ENCODE results near the gene TOMM34. TPM values are rescaled to one million over a fixed set of nuclear protein-coding genes. Genes with fewer than 3 reads are reported as not detected.

The TOMM34 gene
- total and polyA plus RNA-seq, 9 of the 15 experiments (the other 6 are each of a cell fraction or from before 2014, with no cell fraction given): 18.1 to 69.4 (median 41.7) TPM

- BruUV-seq (replicated peaks): TSS peak; percentile 92
- 4% methylated on average over 5 of the region's 5 CpGs for WGBS (ENCODE audit: insufficient coverage, low coverage, missing lambda C conversion rate)
- peaks cover 50% of the 10 kb centered on the region for H3K79me2 ChIP-seq (ENCODE audit: control insufficient read depth, insufficient read depth, low read length)
- peaks cover 24 to 60% of the 10 kb centered on the region in 2 experiments for H3K4me1 ChIP-seq (replicated peaks in 1 of 2; ENCODE audit: control insufficient read depth in 2 of 2, insufficient read depth in 2 of 2, low read length in 2 of 2)
- FAIRE-seq (no peak), ATAC-seq (no peak), DNase-seq (ENCODE audit: extremely low read depth in 1 of 4, low spot score in 3 of 4) (no peak)
- H3K27ac ChIP-seq (ENCODE audit: extremely low read depth, low read depth, low read length): peak overlapping the region; percentile 92
- H3K36me3 ChIP-seq (ENCODE audit: control insufficient read depth, insufficient read depth, low read length): no peaks in the 10 kb centered on the region
- peaks cover 7% of the 10 kb centered on the region; the same call in 1 of the 2 replicates for H4K20me1 ChIP-seq (replicated peaks; ENCODE audit: control insufficient read depth, insufficient read depth, low read length)
- H3K4me3 ChIP-seq: peak overlapping the region; percentile 96
- H3K9ac ChIP-seq (ENCODE audit: insufficient read depth in 1 of 2, low read depth in 2 of 2, low read length in 2 of 2): peak overlapping the region; percentile 90 to 98
- POLR2A ChIA-PET: interaction anchor here (1.0 to 1.5 kb wide), 3 partner anchors 9 to 1399 kb away, joined by 3 read pairs; no protein-coding TSS in a partner anchor
- H3K9me3 ChIP-seq (replicated peaks; ENCODE audit: control insufficient read depth, insufficient read depth, low read depth, low read length): no peaks in the 10 kb centered on the region
- intact Hi-C loops (cut with micrococcal nuclease) (no loop called here), in situ Hi-C loops (cut with MboI) (no loop called here)
- CTCF ChIA-PET (ENCODE audit: low intra/inter-chr PET ratio): interaction anchor here (0.7 kb wide), 1 partner anchor 19 kb away, joined by 3 read pairs; no protein-coding TSS in a partner anchor
- peak overlapping the region; percentile 92 for H3K4me2 ChIP-seq (ENCODE audit: insufficient read depth, low read length)
- peak overlapping the region; percentile 98 for H2AFZ ChIP-seq (ENCODE audit: low read depth, low read length)
- no peaks in the 10 kb centered on the region for H3K27me3 ChIP-seq (ENCODE audit: control insufficient read depth in 2 of 2, insufficient read depth in 2 of 2, low read length in 2 of 2)
- no peaks in the 10 kb centered on the region for H3K9me1 ChIP-seq (ENCODE audit: control insufficient read depth, insufficient read depth, low read length)
- TF ChIP-seq ZNF583 (CRISPR knock-in tag; IDR thresholded peaks at IDR 0.05): no peak
- no peak for TF ChIP-seq HES1 (IDR thresholded peaks at IDR 0.05; ENCODE audit: low read depth)
- no peak for TF ChIP-seq REST (IDR thresholded peaks at IDR 0.05; ENCODE audit: borderline replicate concordance)
- no peak for TF ChIP-seq REST (CRISPR knock-in tag; IDR thresholded peaks at IDR 0.05; ENCODE audit: low read depth)
- TF ChIP-seq BACH1 (tag; IDR thresholded peaks at IDR 0.05): 0 out of 2 replicates have a peak, but pooled peaks have one; percentile 52
- TF ChIP-seq TBP (optimal IDR thresholded peaks at IDR 0.05; ENCODE audit: low read depth, low read length): no peak
- no peak for TF ChIP-seq ZNF778 (CRISPR knock-in tag; IDR thresholded peaks at IDR 0.05)
- TF ChIP-seq ZNF655 (CRISPR knock-in tag; IDR thresholded peaks at IDR 0.05): no peak
- no peak for TF ChIP-seq ATF4 (CRISPR knock-in tag; IDR thresholded peaks at IDR 0.05)
- no peak for TF ChIP-seq ZKSCAN8 (CRISPR knock-in tag; IDR thresholded peaks at IDR 0.05)
- TF ChIP-seq TCF15 (CRISPR knock-in tag; IDR thresholded peaks at IDR 0.05): no peak
Observed at GRCh38 chr20:44965651-44966029, 5.4 kb upstream of the TOMM34 start.
